SK-N-SH (cell line): Measurements from ENCODE around the gene EEF1G. TPM values are rescaled to one million over a fixed set of nuclear protein-coding genes. Genes with fewer than 3 reads are reported as not detected.
A peak's percentile ranks its signal among the peaks of the same experiment; 100 is the strongest.

Experiments used
- CTCF ChIA-PET: fragments of 300-600, 350-600 bp; formaldehyde crosslinking; extraction: SDS; loops from one replicate; lab custom pipeline; 2021; lab: Yijun Ruan, JAX
- POLR2A ChIA-PET: fragments of 350-600 bp; sonication (Branson Sonifier 250); formaldehyde crosslinking; extraction: SDS; loops from one replicate; lab custom pipeline; 2020; ENCODE audit warnings: antibody characterized with exemption, inconsistent platforms; lab: Yijun Ruan, JAX
- DNase-seq: peaks from one replicate; pipeline ENCODE4 v3.0.0; 2012
- H2AFZ ChIP-seq: fragments of 200-600 bp; sonication (generic); 2 replicates; pipeline ENCODE4 v1.8.1; 2016; ENCODE audit warnings: antibody characterized with exemption, mild to moderate bottlenecking, low read depth
- H3F3A ChIP-seq: fragments of 200-600 bp; sonication (generic); replicated peaks from 2 replicates; pipeline ENCODE3; 2016; ENCODE audit warnings: antibody characterized with exemption, mild to moderate bottlenecking; ENCODE audit not compliant: insufficient read depth
- H3K27ac ChIP-seq, 2 experiments: fragments of 200-500 bp in 1 of 2; fragments of 200-600 bp in 1 of 2; sonication (Bioruptor generic) in 1 of 2; sonication (generic), shearing (Covaris generic) in 1 of 2; 2 replicates each; pipeline versions ENCODE4 v1.5.1 to v1.6.1; 2014 to 2016; ENCODE audit warnings: low read depth in 2 of 2, inconsistent platforms in 1 of 2, low read length in 1 of 2, mild to moderate bottlenecking in 1 of 2, mixed read lengths in 1 of 2
- H3K27me3 ChIP-seq: fragments of 200-600 bp; sonication (generic), shearing (Covaris generic); 2 replicates; pipeline ENCODE4 v1.6.1; 2016; ENCODE audit warnings: mixed run types; ENCODE audit not compliant: insufficient read depth
- H3K36me3 ChIP-seq, 2 experiments: fragments of 200-500 bp in 1 of 2; fragments of 200-600 bp in 1 of 2; sonication (Bioruptor generic) in 1 of 2; sonication (generic) in 1 of 2; replicated peaks in 1 of 2; 2 replicates each; pipeline versions ENCODE3 to v1.5.1; 2014 to 2016; ENCODE audit warnings: low read length in 1 of 2, mild to moderate bottlenecking in 1 of 2; ENCODE audit not compliant: insufficient read depth in 2 of 2, control insufficient read depth in 1 of 2
- H3K4me1 ChIP-seq, 2 experiments: fragments of 200-500 bp in 1 of 2; fragments of 200-600 bp in 1 of 2; sonication (Bioruptor generic) in 1 of 2; sonication (generic), shearing (Covaris generic) in 1 of 2; 2 replicates each; pipeline versions ENCODE4 v1.5.1 to v1.6.1; 2014 to 2016; ENCODE audit warnings: low read depth in 1 of 2, low read length in 1 of 2, mixed run types in 1 of 2; ENCODE audit not compliant: insufficient read depth in 2 of 2, control insufficient read depth in 1 of 2
- H3K4me2 ChIP-seq: fragments of 200-600 bp; sonication (generic), shearing (Covaris generic); 2 replicates; pipeline ENCODE4 v1.6.1; 2017; ENCODE audit warnings: mixed run types
- H3K4me3 ChIP-seq, 2 experiments: fragments of 200-500 bp in 1 of 2; fragments of 200-600 bp in 1 of 2; sonication (Bioruptor generic) in 1 of 2; sonication (generic), shearing (Covaris generic) in 1 of 2; 2 replicates each; pipeline versions ENCODE4 v1.5.1 to v1.8.1; 2014 to 2016; ENCODE audit warnings: low read depth in 2 of 2, inconsistent platforms in 1 of 2, low read length in 1 of 2, mild to moderate bottlenecking in 1 of 2, mixed read lengths in 1 of 2, moderate library complexity in 1 of 2
- H3K79me2 ChIP-seq: fragments of 200-600 bp; sonication (generic); 2 replicates; pipeline ENCODE4 v1.8.1; 2017; ENCODE audit warnings: mild to moderate bottlenecking; ENCODE audit not compliant: insufficient read depth
- H3K9ac ChIP-seq: fragments of 200-600 bp; sonication (generic); 2 replicates; pipeline ENCODE4 v1.6.1; 2017; ENCODE audit warnings: mixed run types
- H3K9me2 ChIP-seq: fragments of 200-600 bp; sonication (generic); 2 replicates; pipeline ENCODE4 v1.6.1; 2017; ENCODE audit warnings: mixed run types
- H3K9me3 ChIP-seq: fragments of 200-600 bp; sonication (generic); 2 replicates; pipeline ENCODE4 v1.6.1; 2017; ENCODE audit warnings: mixed run types, mild to moderate bottlenecking, moderate library complexity
- H4K20me1 ChIP-seq: fragments of 200-600 bp; sonication (generic); 2 replicates; pipeline ENCODE4 v1.6.1; 2017; ENCODE audit warnings: mild to moderate bottlenecking, mixed run types; ENCODE audit not compliant: insufficient read depth
- EP300 ChIP-seq, 2 experiments: IDR thresholded peaks; 2 replicates each; pipeline versions ENCODE4 v1.4.0 to v1.6.1; 2012; ENCODE audit warnings: borderline replicate concordance in 1 of 2, low read depth in 1 of 2, low read length in 1 of 2
- EZH2phosphoT487 ChIP-seq: fragments of 200-600 bp; sonication (generic); IDR thresholded peaks from 2 replicates; pipeline ENCODE4 v1.6.1; 2017; ENCODE audit warnings: low read depth, mixed run types, mild to moderate bottlenecking, antibody characterized with exemption, moderate library complexity, borderline replicate concordance
- FOXJ3 ChIP-seq: sonication (generic); formaldehyde crosslinking; IDR thresholded peaks from 2 replicates; pipeline ENCODE4 v1.5.1; 2020; ENCODE audit warnings: mild to moderate bottlenecking, missing genetic modification reagents
- FOXM1 ChIP-seq: IDR thresholded peaks from 2 replicates; pipeline ENCODE4 v1.4.0; 2012; ENCODE audit warnings: low read depth, mild to moderate bottlenecking
- IRF3 ChIP-seq: fragments of 150-350 bp; IDR thresholded peaks from 2 replicates; pipeline ENCODE4 v1.6.1; 2016; ENCODE audit warnings: mild to moderate bottlenecking, low read depth, low read length
- JUND ChIP-seq: IDR thresholded peaks from 2 replicates; pipeline ENCODE4 v1.4.0; 2012
- MXI1 ChIP-seq: IDR thresholded peaks from 2 replicates; pipeline ENCODE4 v1.6.1; 2012; ENCODE audit warnings: mild to moderate bottlenecking, low read depth, low read length, improper control_type of control experiment
- NFIC ChIP-seq: IDR thresholded peaks from 2 replicates; pipeline ENCODE4 v1.4.0; 2012; ENCODE audit warnings: borderline replicate concordance
- NRF1 ChIP-seq: IDR thresholded peaks from 2 replicates; pipeline ENCODE4 v1.6.1; 2012; ENCODE audit warnings: low read depth, mild to moderate bottlenecking, low read length
- POLR2AphosphoS5 ChIP-seq: IDR thresholded peaks from 2 replicates; pipeline ENCODE4 v1.6.1; 2012; ENCODE audit warnings: low read depth, low read length
- RCOR1 ChIP-seq: fragments of 150-350 bp; IDR thresholded peaks from 2 replicates; pipeline ENCODE4 v1.6.1; 2017; ENCODE audit warnings: antibody characterized with exemption, low read length
- RFX5 ChIP-seq: IDR thresholded peaks from 2 replicates; pipeline ENCODE4 v1.6.1; 2012; ENCODE audit warnings: mild to moderate bottlenecking, improper control_type of control experiment, low read length
- SIN3A ChIP-seq: IDR thresholded peaks from 2 replicates; pipeline ENCODE4 v1.6.1; 2012; ENCODE audit warnings: low read depth, mild to moderate bottlenecking, low read length, moderate library complexity, borderline replicate concordance
- SMC3 ChIP-seq: IDR thresholded peaks from 2 replicates; pipeline ENCODE4 v1.6.1; 2012; ENCODE audit warnings: low read depth, low read length, improper control_type of control experiment
- TAF1 ChIP-seq: IDR thresholded peaks from 2 replicates; pipeline ENCODE4 v1.6.1; 2012; ENCODE audit warnings: low read depth, mild to moderate bottlenecking, low read length, moderate library complexity, borderline replicate concordance
- TEAD4 ChIP-seq: IDR thresholded peaks from 2 replicates; pipeline ENCODE4 v1.4.0; 2012; ENCODE audit warnings: mild to moderate bottlenecking, borderline replicate concordance; ENCODE audit not compliant: insufficient read depth
- USF1 ChIP-seq: IDR thresholded peaks from 2 replicates; pipeline ENCODE4 v1.4.0; 2012; ENCODE audit warnings: low read depth, borderline replicate concordance
- ZBTB33 ChIP-seq: IDR thresholded peaks from 2 replicates; pipeline ENCODE4 v1.4.0; 2012; ENCODE audit warnings: low read depth, borderline replicate concordance
- WGBS: methylation state at CpG from one replicate; pipeline ENCODE4 v1.1.6; 2017; ENCODE audit warnings: low lambda C conversion rate; 5-methylcytosine and 5-hydroxymethylcytosine counted together
- polyA plus RNA-seq, 3 experiments: library from polyadenylated mRNA; depleted of rRNA; stranded (reverse); fragments of >200 nt; gene quantifications; 2 replicates each; pipeline ENCODE4 v1.2.3, GENCODE V29; 2012
- TF ChIP-seq, protein P1 (sequence below): IDR thresholded peaks from 2 replicates; pipeline ENCODE4; 2012

EEF1G gene
- polyA plus RNA-seq, 1 of the 3 experiments (the other 2 are of a cell fraction) = 1,853 TPM

DNA sequence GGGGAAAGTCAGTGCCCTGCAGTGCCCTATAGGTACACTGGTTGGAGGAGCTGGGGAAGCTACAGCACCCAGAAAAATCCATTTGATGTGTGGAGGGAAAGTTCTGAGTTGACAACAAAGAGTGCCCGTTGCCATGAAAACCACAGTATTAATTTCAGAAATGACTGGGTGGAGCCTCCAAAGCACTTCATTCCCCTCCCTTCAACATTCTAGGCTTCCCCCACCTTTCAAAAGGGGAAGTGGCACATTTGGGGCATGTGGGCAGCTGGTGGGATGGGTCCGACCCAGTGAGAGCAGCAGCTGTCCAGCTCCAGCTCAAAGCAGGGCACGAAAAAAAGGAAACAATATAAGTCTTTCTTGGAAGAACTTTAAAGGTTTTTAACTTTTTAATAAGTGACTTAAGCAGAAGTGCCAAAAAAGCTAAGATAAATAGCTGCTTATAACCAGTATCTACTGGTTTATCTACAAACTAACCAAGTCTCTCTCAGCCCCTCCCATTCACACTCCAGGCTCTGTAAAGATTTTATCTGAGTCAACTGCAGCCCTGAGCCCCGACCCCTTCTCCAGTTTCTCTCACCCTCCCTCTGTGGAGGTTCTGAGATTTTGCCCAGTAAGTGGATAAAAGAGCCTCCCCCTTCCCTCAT, 18.1 kb downstream of the EEF1G start:
- 48% methylated on average over 4 of the region's 4 CpGs for WGBS
- H3K9ac ChIP-seq = peak overlapping the region; percentile 82
- peaks cover 40% of the 10 kb centered on the region; the same call in 1 of the 2 replicates for H3K79me2 ChIP-seq
- no peaks in the 10 kb centered on the region for H3K27me3 ChIP-seq
- no peak overlapping the region; a peak in 1 of 4 replicates for H3K4me3 ChIP-seq
- H2AFZ ChIP-seq = no peak overlapping the region
- peak overlapping the region; percentile 85 for H3K4me2 ChIP-seq
- no peaks in the 10 kb centered on the region for H3K9me3 ChIP-seq
- H3K4me1 ChIP-seq = peaks cover 38 to 74% of the 10 kb centered on the region in 2 experiments
- DNase-seq = peak; percentile 43
- peaks cover 82% of the 10 kb centered on the region for H3F3A ChIP-seq
- ChIA-PET CTCF (interaction anchor here (1.4 to 11.8 kb wide), 3 partner anchors 12 to 174 kb away, joined by 3 to 90 read pairs (median 13); no protein-coding TSS in a partner anchor), POLR2A (interaction anchor here (0.7 to 1.3 kb wide), 4 partner anchors 9 to 110 kb away, joined by 3 to 4 read pairs (median 3); partner anchors contain the start of genes AHNAK, C11orf98, CSKMT and EEF1G)
- peak overlapping the region; percentile 85 to 97 for H3K27ac ChIP-seq
- no peaks in the 10 kb centered on the region for H4K20me1 ChIP-seq
- H3K9me2 ChIP-seq = no peaks in the 10 kb centered on the region
- TF ChIP-seq, protein P1, sequence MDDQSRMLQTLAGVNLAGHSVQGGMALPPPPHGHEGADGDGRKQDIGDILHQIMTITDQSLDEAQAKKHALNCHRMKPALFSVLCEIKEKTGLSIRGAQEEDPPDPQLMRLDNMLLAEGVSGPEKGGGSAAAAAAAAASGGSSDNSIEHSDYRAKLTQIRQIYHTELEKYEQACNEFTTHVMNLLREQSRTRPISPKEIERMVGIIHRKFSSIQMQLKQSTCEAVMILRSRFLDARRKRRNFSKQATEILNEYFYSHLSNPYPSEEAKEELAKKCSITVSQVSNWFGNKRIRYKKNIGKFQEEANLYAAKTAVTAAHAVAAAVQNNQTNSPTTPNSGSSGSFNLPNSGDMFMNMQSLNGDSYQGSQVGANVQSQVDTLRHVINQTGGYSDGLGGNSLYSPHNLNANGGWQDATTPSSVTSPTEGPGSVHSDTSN = no peak
- TF ChIP-seq EZH2phosphoT487 (no peak), MXI1 (no peak), TAF1 (no peak), ZBTB33 (no peak), RCOR1 (no peak), EP300 (IDR thresholded peaks at IDR 0.05; ENCODE audit: borderline replicate concordance in 1 of 2, low read depth in 1 of 2, low read length in 1 of 2) (no peak), USF1 (no peak), RFX5 (no peak), POLR2AphosphoS5 (no peak), NFIC (no peak), IRF3 (no peak), SIN3A (no peak), NRF1 (no peak), FOXJ3 (CRISPR knock-in tag) (no peak), TEAD4 (no peak), JUND (no peak), FOXM1 (no peak), SMC3 (no peak)
- peaks cover 23 to 30% of the 10 kb centered on the region in 2 experiments for H3K36me3 ChIP-seq
